Thymus (tissue), 14 donors: ENCODE results near the gene SLC4A1AP. TPM values are rescaled to one million over a fixed set of nuclear protein-coding genes. Genes with fewer than 3 reads are reported as not detected.
"Not testable (repeated sequence)": the region's sequence is repeated elsewhere in the genome, so short reads cannot be mapped to it uniquely, and the experiment has no call there.

ENCODE experiments used
- DNase-seq, 9 donors: peaks; one replicate each; pipeline ENCODE4 v3.0.0-alpha.2; 2013; ENCODE audit warnings: low spot score in 9 of 9, low read depth in 6 of 9, missing footprints in 1 of 9
- H3K27ac ChIP-seq, 2 donors: one replicate each; pipeline ENCODE4 v1.5.1; 2013; ENCODE audit warnings: control low read depth in 1 of 2, low read depth in 1 of 2, low read length in 1 of 2, mild to moderate bottlenecking in 1 of 2, moderate library complexity in 1 of 2
- H3K27me3 ChIP-seq, 2 donors: one replicate each; pipeline ENCODE4 v1.5.1; 2013; ENCODE audit warnings: low read length in 1 of 2; ENCODE audit not compliant: control insufficient read depth in 2 of 2, insufficient read depth in 1 of 2
- H3K36me3 ChIP-seq, 2 donors: one replicate each; pipeline ENCODE4 v1.5.1; 2013; ENCODE audit warnings: low read length in 1 of 2, mild to moderate bottlenecking in 1 of 2, moderate library complexity in 1 of 2; ENCODE audit not compliant: control insufficient read depth in 2 of 2, insufficient read depth in 2 of 2
- H3K4me1 ChIP-seq, 2 donors: one replicate each; pipeline ENCODE4 v1.5.1; 2013; ENCODE audit warnings: low read length in 2 of 2; ENCODE audit not compliant: control insufficient read depth in 2 of 2, insufficient read depth in 2 of 2
- H3K4me3 ChIP-seq, 2 donors: one replicate each; pipeline ENCODE4 v1.5.1; 2013; ENCODE audit warnings: low read length in 2 of 2, control low read depth in 1 of 2, mild to moderate bottlenecking in 1 of 2
- H3K9me3 ChIP-seq, 2 donors: one replicate each; pipeline ENCODE4 v1.5.1; 2013; ENCODE audit warnings: low read length in 1 of 2, mild to moderate bottlenecking in 1 of 2; ENCODE audit not compliant: control insufficient read depth in 2 of 2, insufficient read depth in 1 of 2
- WGBS: extraction: QIAGEN DNeasy Blood & Tissue Kit; methylation state at CpG from one replicate; pipeline ENCODE4 v1.1.7; 2013; 5-methylcytosine and 5-hydroxymethylcytosine counted together
- long read RNA-seq, 10 donors: transcript quantifications; one replicate each; lab custom pipeline, GENCODE V29; 2026
- polyA plus RNA-seq: library from polyadenylated mRNA; stranded (reverse); fragments of 200-250 nt; gene quantifications from one replicate; pipeline ENCODE4 v1.2.3, GENCODE V29; 2013
- total RNA-seq: library from RNA; stranded (reverse); fragments of 120-200 nt; gene quantifications from one replicate; pipeline ENCODE4 v1.2.4, GENCODE V29; 2013
- donor health status: healthy.

SLC4A1AP gene
- 27.1 TPM for total RNA-seq
- polyA plus RNA-seq: 21.7 TPM
- long read RNA-seq, donor 1, partial matches to known transcripts: 0 of 1 reads
- long read RNA-seq, donor 1, other reads (novel, unspliced or antisense): 0 of 1 reads
- long read RNA-seq, donor 2, partial matches to known transcripts: 31 of 36 reads
- long read RNA-seq, donor 2, other reads (novel, unspliced or antisense): 0 of 36 reads
- long read RNA-seq, donor 3, partial matches to known transcripts: 5 of 6 reads
- long read RNA-seq, donor 3, other reads (novel, unspliced or antisense): 0 of 6 reads
- long read RNA-seq, donor 4: 0 reads
- long read RNA-seq, donor 5, partial matches to known transcripts: 12 of 13 reads
- long read RNA-seq, donor 5, other reads (novel, unspliced or antisense): 0 of 13 reads
- long read RNA-seq, donor 6, transcript SLC4A1AP-203 (2 exons, 2,537 nt): major isoform, 5 of 15 reads
- long read RNA-seq, donor 6, partial matches to known transcripts: 8 of 15 reads
- long read RNA-seq, donor 6, other reads (novel, unspliced or antisense): 0 of 15 reads
- long read RNA-seq, donor 7, partial matches to known transcripts: 6 of 10 reads
- long read RNA-seq, donor 7, other reads (novel, unspliced or antisense): 0 of 10 reads
- long read RNA-seq, donor 8: 0 reads
- long read RNA-seq, donor 9, partial matches to known transcripts: 0 of 1 reads
- long read RNA-seq, donor 9, other reads (novel, unspliced or antisense): 0 of 1 reads
- long read RNA-seq, donor 10: 0 reads

GRCh38 chr2:27663285-27664153 lies at the start of gene SLC4A1AP, which contains the start of gene SUPT7L:
SLC4A1AP (plus strand) TSS chr2:27663889; CDS start chr2:27663915, 26 bp downstream.
SUPT7L (minus strand) TSS chr2:27663614; CDS start chr2:27662192, 1,422 bp downstream.
- peaks cover 0 to 9% of the 10 kb centered on the region in 2 donors for H3K9me3 ChIP-seq
- H3K4me3 ChIP-seq: peak within 1 kb of the TSS; percentile 81 to 98
- peak within 1 kb of the TSS; percentile 92 to 94 for H3K27ac ChIP-seq
- peaks cover 23 to 32% of the 10 kb centered on the region in 2 donors for H3K36me3 ChIP-seq
- peaks cover 15 to 17% of the 10 kb centered on the region in 2 donors for H3K4me1 ChIP-seq
- peak; percentile 70 to 93 (median 79) for DNase-seq
- no peaks in the 10 kb centered on the region for H3K27me3 ChIP-seq
- WGBS: under 1% methylated on average over 56 of the region's 56 CpGs

GRCh38 chr2:27613985-27614384 lies 49.7 kb upstream of the SLC4A1AP start:
- Histone ChIP-seq H3K27ac (no peak overlapping the region), H3K27me3 (no peaks in the 10 kb centered on the region), H3K4me1 (no peaks in the 10 kb centered on the region), H3K9me3 (no peaks in the 10 kb centered on the region), H3K4me3 (no peak overlapping the region), H3K36me3 (peaks cover 31 to 60% of the 10 kb centered on the region in 2 donors)
- 98% methylated on average over 2 of the region's 2 CpGs for WGBS
- no peak for DNase-seq

GRCh38 chr2:27615316-27615715 lies 48.4 kb upstream of the SLC4A1AP start:
- Histone ChIP-seq H3K4me1 (no peaks in the 10 kb centered on the region), H3K27ac (no peak overlapping the region), H3K36me3 (peaks cover 25 to 59% of the 10 kb centered on the region in 2 donors), H3K4me3 (no peak overlapping the region), H3K9me3 (no peaks in the 10 kb centered on the region), H3K27me3 (no peaks in the 10 kb centered on the region)
- DNase-seq: no peak
- WGBS: over 99% methylated on average over 3 of the region's 3 CpGs

GRCh38 chr2:27621524-27621923 lies 42.2 kb upstream of the SLC4A1AP start:
- H3K4me3 ChIP-seq: no peak overlapping the region
- DNase-seq: no peak
- H3K27me3 ChIP-seq: no peaks in the 10 kb centered on the region
- H3K9me3 ChIP-seq: no peaks in the 10 kb centered on the region
- 94% methylated on average over 1 of the region's 1 CpG for WGBS
- no peak overlapping the region for H3K27ac ChIP-seq
- peaks cover 26 to 69% of the 10 kb centered on the region in 2 donors for H3K36me3 ChIP-seq
- no peaks in the 10 kb centered on the region for H3K4me1 ChIP-seq

GRCh38 chr2:27622921-27623384 lies 40.7 kb upstream of the SLC4A1AP start:
- Histone ChIP-seq H3K36me3 (peaks cover 14 to 55% of the 10 kb centered on the region in 2 donors), H3K9me3 (no peaks in the 10 kb centered on the region), H3K4me3 (no peak overlapping the region), H3K27me3 (no peaks in the 10 kb centered on the region), H3K27ac (no peak overlapping the region), H3K4me1 (peaks cover under 1 to 10% of the 10 kb centered on the region in 2 donors)
- 94% methylated on average over 3 of the region's 3 CpGs for WGBS
- DNase-seq: peak in 1 of 9 donors; percentile 7

GRCh38 chr2:27624943-27625342 lies 38.7 kb upstream of the SLC4A1AP start:
- Histone ChIP-seq H3K27ac (no peak overlapping the region), H3K36me3 (peaks cover 14 to 44% of the 10 kb centered on the region in 2 donors), H3K9me3 (no peaks in the 10 kb centered on the region), H3K4me3 (no peak overlapping the region), H3K4me1 (peaks cover 11 to 19% of the 10 kb centered on the region in 2 donors), H3K27me3 (no peaks in the 10 kb centered on the region)
- no peak for DNase-seq

- 83% methylated on average over 1 of the region's 1 CpG for WGBS
- H3K4me1 ChIP-seq: peaks cover 11 to 21% of the 10 kb centered on the region in 2 donors
- H3K36me3 ChIP-seq: peaks cover 8 to 41% of the 10 kb centered on the region in 2 donors
- H3K9me3 ChIP-seq, H3K27ac ChIP-seq, H3K27me3 ChIP-seq, DNase-seq, H3K4me3 ChIP-seq: not testable (repeated sequence)
These were observed 37.4 kb upstream of the SLC4A1AP start for GRCh38 chr2:27626323-27626722.

GRCh38 chr2:27626921-27627320 lies 36.8 kb upstream of the SLC4A1AP start:
- not testable (repeated sequence) for H3K4me3 ChIP-seq, H3K27me3 ChIP-seq, H3K9me3 ChIP-seq
- peak in 1 of 9 donors; percentile 13 for DNase-seq
- H3K36me3 ChIP-seq: peaks cover 10 to 42% of the 10 kb centered on the region in 2 donors
- 18% methylated on average over 3 of the region's 3 CpGs for WGBS
- peak overlapping the region in 1 of 2 donors; percentile 67 for H3K27ac ChIP-seq
- H3K4me1 ChIP-seq: peaks cover 11 to 21% of the 10 kb centered on the region in 2 donors
